ENCODE measurements around the gene STRBP. TPM values are rescaled to one million over a fixed set of nuclear protein-coding genes. Genes with fewer than 3 reads are reported as not detected.
A peak's percentile ranks its signal among the peaks of the same experiment; 100 is the strongest.

Gene STRBP
- total RNA-seq, 1 donor from 2014 or later: 58.9 TPM

DNA sequence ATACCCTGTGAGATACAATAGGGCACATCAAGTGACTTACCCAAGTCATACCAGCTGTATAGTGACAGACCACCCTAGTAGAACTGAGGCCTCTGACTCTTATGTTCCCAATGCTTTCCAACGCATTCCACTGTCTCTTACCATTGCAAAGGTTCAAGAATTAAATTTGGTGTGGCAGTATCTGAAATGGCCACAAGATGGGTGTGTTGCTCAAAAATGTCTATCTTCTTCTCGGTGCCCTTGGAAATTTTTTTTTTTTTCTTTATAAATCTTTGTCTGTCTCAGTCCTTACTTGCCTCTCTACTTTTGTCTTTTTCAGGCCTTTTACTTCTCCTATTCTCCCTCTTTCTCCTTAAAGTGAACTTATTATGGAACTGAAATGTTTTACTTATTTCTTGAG, 186.6 kb downstream of the STRBP start:
- Mint-ChIP-seq H3K36me3 (ENCODE audit: low read depth) (peaks cover 2% of the 10 kb centered on the region), H3K27me3 (ENCODE audit: low read depth) (no peaks in the 10 kb centered on the region), H3K4me3 (no peak overlapping the region), H3K9me3 (no peaks in the 10 kb centered on the region), H3K4me1 (peaks cover 5% of the 10 kb centered on the region), H3K27ac (ENCODE audit: unreplicated experiment) (no peak overlapping the region)
- peak; percentile 22 for DNase-seq (ENCODE audit: low read depth, low spot score)
- peak; percentile 82 for TF ChIP-seq CTCF (conservative IDR thresholded peaks at IDR 0.05)

DNA sequence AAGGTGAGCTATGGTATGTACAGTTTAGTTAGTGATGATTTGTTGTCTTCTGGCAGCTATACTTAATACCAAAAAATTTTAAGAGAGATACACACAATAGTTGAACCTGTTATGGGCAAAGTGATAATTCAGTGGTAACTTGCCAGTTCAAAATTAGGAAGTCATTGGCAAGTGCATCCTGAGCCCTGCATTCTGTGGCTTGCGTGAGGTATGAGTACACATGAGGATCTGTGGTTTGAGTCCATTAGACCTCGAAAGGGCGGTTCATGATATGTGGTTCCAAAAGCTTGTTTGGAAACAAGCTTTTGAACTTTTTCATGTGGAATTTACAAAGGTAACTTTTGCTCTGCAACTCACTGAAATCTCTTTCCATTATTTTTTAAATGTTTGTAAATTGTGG, 187.9 kb downstream of the STRBP start:
- no peak for DNase-seq (ENCODE audit: low read depth, low spot score)

GRCh38 chr9:123074628-123075027, 193.8 kb downstream of the STRBP start:
- Mint-ChIP-seq H3K4me1 (no peaks in the 10 kb centered on the region), H3K27me3 (ENCODE audit: low read depth) (no peaks in the 10 kb centered on the region), H3K4me3 (no peak overlapping the region), H3K27ac (ENCODE audit: unreplicated experiment) (no peak overlapping the region), H3K9me3 (no peaks in the 10 kb centered on the region), H3K36me3 (ENCODE audit: low read depth) (no peaks in the 10 kb centered on the region)
- no peak for TF ChIP-seq CTCF (conservative IDR thresholded peaks at IDR 0.05)
- DNase-seq (ENCODE audit: low read depth, low spot score): no peak

More for the DNA sequence above, 187.9 kb downstream of the STRBP start:
- H3K27ac Mint-ChIP-seq (ENCODE audit: unreplicated experiment): no peak overlapping the region
- no peak overlapping the region for H3K4me3 Mint-ChIP-seq
- H3K9me3 Mint-ChIP-seq: no peaks in the 10 kb centered on the region
- no peak for TF ChIP-seq CTCF (conservative IDR thresholded peaks at IDR 0.05)
- peaks cover 5% of the 10 kb centered on the region for H3K4me1 Mint-ChIP-seq
- no peaks in the 10 kb centered on the region for H3K27me3 Mint-ChIP-seq (ENCODE audit: low read depth)
- peaks cover 2% of the 10 kb centered on the region for H3K36me3 Mint-ChIP-seq (ENCODE audit: low read depth)

DNA sequence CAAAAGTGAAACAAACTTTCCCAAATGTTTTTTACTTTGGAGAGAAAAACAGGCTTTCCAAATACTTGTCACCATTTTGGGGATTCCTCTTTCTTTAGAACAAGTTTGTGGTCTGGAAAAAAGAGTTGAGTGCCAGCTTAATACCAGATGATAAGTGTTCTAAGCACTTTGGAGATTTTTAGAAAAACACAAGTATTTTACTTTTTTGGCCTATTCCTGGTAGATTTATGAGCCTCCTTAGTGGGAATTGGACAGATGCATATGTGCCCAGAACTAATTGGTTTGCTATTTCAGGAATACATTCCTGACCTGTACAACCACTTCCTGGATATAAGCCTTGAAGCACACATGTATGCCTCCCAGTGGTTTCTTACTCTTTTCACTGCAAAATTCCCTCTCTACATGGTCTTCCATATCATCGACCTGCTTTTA, 194.4 kb downstream of the STRBP start:
- Mint-ChIP-seq H3K4me1 (no peaks in the 10 kb centered on the region), H3K4me3 (no peak overlapping the region), H3K27ac (ENCODE audit: unreplicated experiment) (no peak overlapping the region), H3K9me3 (no peaks in the 10 kb centered on the region), H3K27me3 (ENCODE audit: low read depth) (no peaks in the 10 kb centered on the region), H3K36me3 (ENCODE audit: low read depth) (no peaks in the 10 kb centered on the region)
- DNase-seq (ENCODE audit: low read depth, low spot score): no peak
- TF ChIP-seq CTCF (conservative IDR thresholded peaks at IDR 0.05): no peak

DNA sequence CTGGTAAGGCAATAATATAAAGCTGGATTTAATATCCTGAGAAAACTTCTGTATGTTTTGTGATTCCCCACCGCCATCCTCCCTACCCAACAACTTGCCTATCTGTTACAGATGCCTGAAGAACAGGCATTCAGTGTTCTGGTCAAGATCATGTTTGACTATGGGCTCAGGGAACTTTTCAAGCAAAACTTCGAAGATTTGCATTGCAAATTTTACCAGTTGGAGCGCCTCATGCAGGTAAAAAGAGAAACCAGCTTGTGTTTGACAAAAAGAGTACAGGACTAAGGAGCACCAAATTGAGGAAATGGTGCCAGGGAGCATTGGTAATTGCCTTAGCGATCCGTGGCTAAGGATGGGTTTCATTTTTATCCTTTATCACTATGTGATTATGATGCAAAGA, 194.9 kb downstream of the STRBP start:
- no peak overlapping the region for H3K4me3 Mint-ChIP-seq
- H3K27me3 Mint-ChIP-seq (ENCODE audit: low read depth): no peaks in the 10 kb centered on the region
- H3K36me3 Mint-ChIP-seq (ENCODE audit: low read depth): no peaks in the 10 kb centered on the region
- H3K27ac Mint-ChIP-seq (ENCODE audit: unreplicated experiment): no peak overlapping the region
- no peaks in the 10 kb centered on the region for H3K4me1 Mint-ChIP-seq
- no peaks in the 10 kb centered on the region for H3K9me3 Mint-ChIP-seq
- no peak for DNase-seq (ENCODE audit: low read depth, low spot score)
- TF ChIP-seq CTCF (conservative IDR thresholded peaks at IDR 0.05): no peak

All from neural crest cell (in vitro differentiated cells).